ENCODE results near the gene FUT8.

FUT8 gene

DNA sequence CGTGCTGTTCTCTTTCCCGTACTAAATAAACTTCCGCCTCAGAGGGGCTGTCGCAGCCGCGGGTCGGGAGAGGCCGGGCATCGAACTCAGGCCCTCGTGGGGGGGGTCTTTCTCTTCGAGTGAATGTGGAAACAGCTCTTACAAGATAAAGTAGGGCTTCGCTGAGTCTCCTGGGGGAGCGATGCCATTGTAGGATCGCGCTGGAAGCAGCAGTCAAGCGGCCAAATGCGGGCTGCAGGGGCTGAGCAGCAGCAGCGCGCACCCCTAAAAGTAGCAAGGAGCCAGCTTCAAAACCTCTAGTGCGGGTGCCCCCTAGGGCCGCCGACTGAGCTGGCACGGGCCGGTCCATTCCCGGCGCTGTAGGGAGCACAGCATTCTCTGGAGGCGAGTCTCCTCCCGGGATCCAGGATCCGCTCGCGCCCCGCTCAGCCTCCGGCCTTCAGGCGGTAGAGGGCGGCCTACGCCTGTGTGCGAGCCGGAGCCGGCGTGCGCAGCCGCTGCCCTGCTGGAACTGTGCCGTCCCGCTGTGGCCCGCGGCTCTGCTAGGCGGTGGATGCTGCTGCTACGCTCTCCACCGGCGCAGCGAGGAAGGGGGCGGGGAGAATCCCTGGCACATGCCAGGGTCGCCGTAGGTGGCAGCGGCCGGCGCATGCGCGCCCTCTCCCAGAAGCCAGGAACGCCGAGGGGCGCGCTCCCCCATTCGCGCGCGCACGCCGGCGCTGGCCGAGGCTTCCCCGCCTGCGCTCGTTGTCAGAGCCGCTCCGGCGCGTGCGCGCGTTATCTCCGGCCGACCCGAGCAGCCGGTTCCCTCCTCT lies at the start of gene FUT8:
Gene FUT8, plus strand, starts transcription at position 699 of the 815 bp plus-strand sequence. CDS start 148,834 bp downstream, outside the sequence.
- DNase-seq (ENCODE audit: low spot score) = peak; percentile 97

DNA sequence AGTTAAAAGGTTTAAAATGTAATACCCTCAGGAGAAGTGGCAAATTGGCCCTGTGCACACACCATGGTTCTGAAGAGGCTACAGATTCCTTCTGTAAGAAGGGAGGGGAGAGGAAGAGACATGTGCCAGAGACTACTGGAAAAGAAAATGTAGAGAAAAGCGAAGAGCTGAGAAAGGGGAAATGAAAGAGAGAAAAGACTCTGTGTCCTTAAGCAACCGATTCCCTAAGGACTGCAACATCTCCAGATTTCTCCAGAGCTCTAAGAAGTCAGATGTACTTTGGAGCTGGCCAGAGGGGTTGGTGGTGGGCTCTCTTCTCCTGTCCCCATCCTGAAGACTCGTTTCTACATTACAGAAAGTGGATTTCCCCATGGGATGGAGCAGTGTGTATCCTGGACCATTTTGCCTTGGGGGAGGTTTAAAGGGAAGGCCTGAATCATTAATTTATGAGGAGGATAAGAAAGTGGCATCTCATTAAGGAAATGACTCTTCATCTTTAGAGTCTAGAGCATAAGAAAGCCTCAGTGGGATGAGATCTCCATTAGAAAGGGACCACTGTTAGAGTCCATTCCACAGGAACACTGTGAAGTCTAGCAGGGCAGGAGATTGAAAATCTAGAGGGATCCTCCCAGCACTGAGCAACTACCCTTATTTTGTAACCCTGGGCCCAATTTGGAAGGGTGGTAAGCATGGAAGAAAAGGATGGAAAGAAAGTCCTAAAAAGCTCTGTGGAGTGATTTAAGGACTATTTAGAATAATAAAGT lies 45.5 kb upstream of the FUT8 start:
- no peak for DNase-seq (ENCODE audit: low spot score)

DNA sequence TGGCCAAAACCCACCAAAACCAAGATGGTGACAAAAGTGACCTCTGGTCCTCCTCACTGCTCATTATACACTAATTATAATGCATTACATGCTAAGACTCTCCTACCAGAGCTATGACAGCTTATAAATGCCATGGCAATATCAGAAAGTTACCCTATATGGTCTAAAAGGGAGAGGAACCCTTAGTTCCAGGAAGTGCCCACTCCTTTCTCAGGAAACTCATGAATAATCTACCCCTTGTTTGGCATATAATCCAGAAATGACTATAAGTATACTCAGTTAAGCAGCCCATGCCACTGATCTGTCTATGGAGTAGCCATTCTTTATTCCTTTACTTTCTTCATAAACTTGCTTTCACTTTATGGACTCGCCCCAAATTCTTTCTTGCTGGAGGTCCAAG lies 43.0 kb upstream of the FUT8 start:
- no peak for DNase-seq (ENCODE audit: low spot score)

DNA sequence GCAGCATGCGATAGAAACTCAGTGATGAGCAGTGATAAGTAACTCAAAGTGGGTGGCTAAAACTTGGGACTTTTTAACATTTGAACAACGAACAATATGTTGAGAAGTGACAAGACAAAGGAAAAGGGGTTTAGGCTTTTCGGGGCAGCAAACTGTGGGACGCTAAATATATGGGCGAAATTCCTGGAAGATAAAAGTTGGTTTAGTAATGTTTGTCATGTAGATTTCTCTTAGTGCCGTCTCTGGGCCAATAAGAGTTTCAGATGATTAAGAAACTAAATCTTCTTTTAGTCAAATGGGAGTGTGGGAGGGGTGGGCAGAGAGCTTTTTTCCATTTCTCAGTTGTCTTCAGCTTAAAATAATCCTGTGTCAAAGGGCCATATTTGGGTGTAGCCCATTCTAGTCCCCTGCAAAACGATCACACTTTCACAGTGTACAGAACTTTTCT lies 41.7 kb upstream of the FUT8 start:
- DNase-seq (ENCODE audit: low spot score) = no peak

- DNase-seq (ENCODE audit: low spot score) = no peak
Observed at GRCh38 chr14:65371784-65372183, 40.7 kb upstream of the FUT8 start.

DNA sequence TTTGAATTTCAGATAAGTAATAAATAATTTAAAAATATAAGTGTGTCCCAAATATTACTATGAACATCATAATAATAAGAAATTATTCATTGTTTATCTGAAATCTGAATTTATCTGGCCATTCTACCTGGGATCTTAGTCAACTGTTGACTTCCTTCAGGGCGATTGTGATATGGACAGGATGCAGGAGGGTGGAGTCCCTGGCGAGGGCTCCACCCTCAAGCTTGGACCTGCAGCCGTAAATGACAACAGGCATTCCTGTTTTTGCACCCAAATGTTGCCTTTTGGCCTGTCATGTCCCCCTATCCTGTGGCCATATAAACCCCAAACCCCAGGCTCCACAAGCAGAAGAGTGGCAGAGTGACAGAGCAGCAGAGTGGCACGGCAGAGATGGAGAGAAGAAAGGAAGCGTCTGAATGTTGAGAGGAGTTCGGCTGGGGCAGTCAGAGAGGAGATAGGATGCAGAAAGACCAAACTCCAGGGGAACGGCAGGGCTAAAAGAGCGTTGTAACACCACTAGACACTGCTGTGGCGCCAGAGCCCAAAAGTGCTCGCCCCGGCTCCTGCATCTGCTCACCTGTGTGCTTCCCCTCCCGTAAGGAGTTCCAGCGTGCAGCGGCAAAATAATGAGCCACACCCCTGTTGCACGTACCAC lies 39.4 kb upstream of the FUT8 start:
- DNase-seq (ENCODE audit: low spot score) = no peak

- DNase-seq (ENCODE audit: low spot score) = peak; percentile 4
Observed at GRCh38 chr14:65373671-65374039, 38.9 kb upstream of the FUT8 start.

GRCh38 chr14:65377576-65377975 lies 35.0 kb upstream of the FUT8 start:
- DNase-seq (ENCODE audit: low spot score) = no peak

GRCh38 chr14:65382586-65382985 lies 29.9 kb upstream of the FUT8 start:
- no peak for DNase-seq (ENCODE audit: low spot score)

DNA sequence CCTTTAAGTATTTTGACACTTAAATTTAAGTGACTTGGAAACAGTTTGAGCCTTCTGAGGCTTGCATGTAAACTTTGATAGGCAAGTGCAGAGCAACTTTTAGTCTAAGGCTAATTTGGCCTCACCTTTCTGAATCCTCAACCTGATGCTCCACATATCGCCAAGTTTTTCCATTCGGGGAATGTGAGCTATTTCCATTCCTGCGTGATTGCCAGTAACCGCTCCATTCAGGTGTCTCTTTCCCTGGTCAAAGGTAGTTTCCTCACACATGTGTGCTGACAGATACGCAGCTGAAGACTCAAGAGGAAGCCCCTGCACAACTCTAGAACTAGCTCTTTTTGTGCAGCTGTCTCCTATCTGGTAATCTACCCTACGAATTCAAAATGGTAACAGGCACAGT lies 25.4 kb upstream of the FUT8 start:
- DNase-seq (ENCODE audit: low spot score) = no peak

DNA sequence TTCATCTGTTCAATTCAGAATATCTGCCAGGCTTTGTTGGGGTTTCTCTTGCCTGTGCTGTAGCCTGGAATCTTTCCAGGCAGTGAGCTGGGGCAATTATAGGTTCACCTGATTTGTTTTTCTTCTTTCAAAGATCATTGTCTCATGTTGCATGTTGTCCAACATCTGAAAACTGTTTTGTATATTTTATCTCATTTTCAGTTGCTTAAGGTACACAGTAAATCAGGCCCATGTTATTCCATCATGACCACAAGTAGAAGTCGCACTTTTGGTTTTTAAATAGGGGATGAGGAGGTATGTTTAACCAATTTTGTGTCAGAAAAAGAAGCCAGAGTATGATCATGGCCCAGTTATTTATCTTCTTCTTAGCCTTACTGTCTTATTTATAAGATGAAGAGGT lies 24.9 kb upstream of the FUT8 start:
- no peak for DNase-seq (ENCODE audit: low spot score)

GRCh38 chr14:65392296-65392695 lies 20.2 kb upstream of the FUT8 start:
- no peak for DNase-seq (ENCODE audit: low spot score)

DNA sequence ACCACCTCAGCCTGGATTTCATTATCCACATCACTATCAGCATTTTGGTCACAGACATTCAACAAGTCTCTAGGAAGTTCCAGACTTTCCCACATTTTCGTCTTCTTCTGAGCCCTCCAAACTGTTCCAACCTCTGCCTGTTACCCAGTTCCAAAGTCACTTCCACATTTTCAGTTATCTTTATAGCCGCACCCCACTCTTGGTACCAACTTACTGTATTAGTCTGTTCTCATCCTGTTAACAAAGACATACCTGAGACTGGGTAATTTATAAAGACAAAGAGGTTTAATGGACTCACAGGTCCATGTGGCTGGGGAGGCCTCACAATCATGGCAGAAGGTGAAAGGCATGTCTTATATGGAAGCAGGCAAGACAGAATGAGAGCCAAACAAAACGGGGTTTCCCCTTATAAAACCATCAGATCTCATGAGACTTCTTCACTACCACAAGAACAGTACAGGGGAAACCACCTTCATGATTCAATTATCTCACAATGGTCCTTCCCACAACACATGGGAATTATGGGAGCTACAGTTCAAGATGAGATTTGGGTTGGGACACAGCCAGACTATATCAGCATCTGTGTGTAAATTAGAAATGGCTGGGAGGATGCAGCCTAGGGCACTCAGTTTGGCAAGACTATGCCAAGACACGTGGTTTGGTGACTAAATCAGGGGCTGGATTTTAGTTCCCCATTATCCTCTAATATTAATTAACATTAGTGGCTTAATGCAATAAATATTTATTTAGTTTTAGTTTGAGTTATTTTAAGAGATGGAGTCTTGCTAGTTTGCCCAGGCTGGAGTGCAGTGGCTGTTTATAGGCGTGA lies 16.2 kb upstream of the FUT8 start:
- no peak for DNase-seq (ENCODE audit: low spot score)

DNA sequence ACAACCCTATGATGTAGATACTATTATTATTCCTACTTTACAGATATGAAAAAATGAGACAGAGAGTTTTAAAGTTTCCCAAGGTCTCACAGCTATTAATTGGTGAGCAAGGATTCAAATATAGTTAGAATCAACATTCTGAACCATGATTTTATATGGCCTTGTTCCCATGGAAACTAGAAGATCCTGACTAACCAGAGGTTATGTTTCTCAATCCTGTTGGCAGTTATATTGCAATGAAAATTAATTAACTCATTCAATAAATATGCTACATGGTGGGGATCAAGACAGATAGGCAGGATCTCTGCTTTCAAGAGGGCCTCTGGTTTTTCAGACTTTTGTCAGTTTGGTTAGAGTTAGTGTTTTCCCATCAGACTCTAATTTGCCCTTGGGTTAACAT lies 9.3 kb upstream of the FUT8 start:
- DNase-seq (ENCODE audit: low spot score) = no peak

DNA sequence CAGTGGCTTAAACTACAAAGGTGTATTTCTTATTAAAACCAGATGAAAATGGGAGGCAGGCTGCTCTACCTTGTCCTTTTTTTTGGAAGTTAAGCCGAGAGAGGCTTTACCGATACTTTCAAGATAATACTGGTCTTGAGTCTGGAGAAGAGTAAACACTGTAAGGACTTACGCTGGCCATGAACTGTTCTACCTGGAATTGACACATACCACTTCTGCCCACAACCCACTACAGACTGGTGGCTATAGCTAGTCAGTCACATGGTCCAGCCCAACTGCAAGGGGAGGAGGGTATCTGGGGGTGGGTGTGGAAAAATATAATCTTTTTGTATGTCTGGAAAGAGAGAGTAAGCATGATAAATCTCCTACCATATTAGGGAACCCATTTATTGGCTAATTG lies 4.4 kb upstream of the FUT8 start:
- no peak for DNase-seq (ENCODE audit: low spot score)

DNA sequence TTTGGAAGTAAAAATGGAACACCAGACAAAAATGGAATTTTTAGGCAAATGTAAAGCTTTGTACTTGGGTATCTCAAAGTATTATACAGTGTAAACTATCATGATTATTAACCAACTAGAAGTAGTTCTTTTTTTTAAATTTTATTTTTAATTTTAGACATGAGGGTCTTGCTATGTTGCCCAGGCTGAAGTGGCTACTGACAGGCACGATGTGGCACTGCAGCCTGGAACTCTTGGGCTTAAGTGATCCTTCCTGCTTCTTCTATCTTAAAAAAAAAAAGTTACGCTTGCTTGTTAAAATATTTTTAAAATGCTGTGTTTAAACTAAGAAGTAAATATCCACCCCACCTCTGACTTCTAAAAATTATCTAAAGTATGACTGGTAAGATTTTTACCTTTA lies 1.9 kb upstream of the FUT8 start:
- no peak for DNase-seq (ENCODE audit: low spot score)

DNA sequence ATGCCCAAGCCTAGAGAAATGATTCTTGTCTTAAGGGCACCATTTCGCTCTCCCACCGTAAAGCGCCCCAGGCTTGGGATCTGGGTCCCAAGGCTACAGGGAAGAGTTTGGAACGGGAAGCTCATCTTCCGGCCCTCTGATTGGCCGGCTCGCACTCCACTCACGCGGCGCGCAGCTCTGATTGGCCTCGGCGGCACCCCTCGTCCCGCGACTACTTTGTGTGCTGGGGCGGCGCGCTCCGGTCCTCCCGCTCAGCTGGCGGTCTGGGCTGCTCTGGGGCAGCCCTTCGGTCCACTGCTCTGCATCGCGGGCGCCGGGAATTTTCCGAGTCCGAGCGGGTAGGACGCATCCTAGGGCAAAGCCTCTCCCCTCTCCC lies 886 bp upstream of the FUT8 start:
- DNase-seq (ENCODE audit: low spot score) = peak; percentile 93

GRCh38 chr14:65412856-65413738 lies 567 bp downstream of the FUT8 start:
- peak; percentile 77 for DNase-seq (ENCODE audit: low spot score)

GRCh38 chr14:65413739-65414045 lies 1.2 kb downstream of the FUT8 start:
- DNase-seq (ENCODE audit: low spot score) = no peak

DNA sequence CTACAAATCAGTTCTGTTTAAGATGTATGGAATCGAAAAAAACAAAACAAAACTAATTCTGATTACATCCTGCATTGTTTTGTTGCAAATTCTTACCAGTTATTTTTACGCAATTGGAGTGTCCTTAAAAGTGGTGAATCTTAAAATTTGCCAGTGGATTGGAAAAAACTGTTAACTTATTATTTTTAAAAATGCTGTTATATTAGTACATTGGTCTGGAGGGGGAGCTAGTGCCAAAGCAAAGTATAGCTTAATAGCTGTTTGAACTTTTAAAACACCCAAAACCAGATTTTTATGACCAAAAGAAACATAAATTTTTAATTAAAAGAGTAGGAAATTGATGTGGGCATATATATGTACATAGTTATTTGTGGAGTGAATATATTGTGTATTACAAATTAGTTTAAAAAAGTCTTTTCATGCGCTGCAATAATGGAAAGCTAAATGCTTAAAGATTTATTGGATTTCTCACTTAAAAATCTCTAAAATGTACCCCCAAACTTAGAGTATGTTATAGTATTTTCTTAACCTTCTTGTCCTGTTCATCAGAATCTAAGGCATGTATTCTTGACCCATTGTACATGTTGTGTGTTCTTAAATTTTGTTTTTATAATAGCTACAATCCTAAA lies 2.5 kb downstream of the FUT8 start:
- DNase-seq (ENCODE audit: low spot score) = peak; percentile 37

- DNase-seq (ENCODE audit: low spot score) = no peak
Observed at GRCh38 chr14:65415613-65416012, 3.1 kb downstream of the FUT8 start.

All from kidney tubule cell (primary cell).